Fibroblast of lung (primary cell): ENCODE data around the gene DENND6B. TPM values are rescaled to one million over a fixed set of nuclear protein-coding genes. Genes with fewer than 3 reads are reported as not detected.

Source experiments
- DNase-seq, 2 donors: peaks; one replicate each; pipeline versions ENCODE4 v3.0.0 to v3.0.0-alpha.2; 2010; ENCODE audit warnings: low read depth in 2 of 2
- H2AFZ ChIP-seq: 2 replicates; pipeline ENCODE4 v1.5.1; 2012; ENCODE audit warnings: low read length, control low read depth, inconsistent platforms
- H3K27ac ChIP-seq: 2 replicates; pipeline ENCODE4 v1.5.1; 2011; ENCODE audit warnings: low read length, control low read depth; ENCODE audit not compliant: insufficient read depth
- H3K27me3 ChIP-seq: 2 replicates; pipeline ENCODE4 v1.5.1; 2011; ENCODE audit warnings: mild to moderate bottlenecking, low read length; ENCODE audit not compliant: control insufficient read depth, insufficient read depth
- H3K36me3 ChIP-seq: 2 replicates; pipeline ENCODE4 v1.5.1; 2011; ENCODE audit warnings: low read length; ENCODE audit not compliant: control insufficient read depth, insufficient read depth
- H3K4me1 ChIP-seq: 2 replicates; pipeline ENCODE4 v1.5.1; 2011; ENCODE audit warnings: low read length; ENCODE audit not compliant: control insufficient read depth, insufficient read depth; ENCODE audit errors: extremely low read depth
- H3K4me2 ChIP-seq: 2 replicates; pipeline ENCODE4 v1.5.1; 2011; ENCODE audit warnings: low read length, control low read depth; ENCODE audit not compliant: insufficient read depth; ENCODE audit errors: extremely low read depth
- H3K4me3 ChIP-seq, 4 experiments: fragments of 200-600 bp in 1 of 4; sonication (generic) in 1 of 4; replicated peaks in 1 of 4; 2 replicates each; pipeline ENCODE4 v1.5.1; 2011 to 2016; ENCODE audit warnings: low read length in 4 of 4, low read depth in 3 of 4, mild to moderate bottlenecking in 3 of 4, control low read depth in 2 of 4, inconsistent platforms in 1 of 4, mixed read lengths in 1 of 4; ENCODE audit not compliant: insufficient read depth in 1 of 4; ENCODE audit errors: control extremely low read depth in 1 of 4
- H3K79me2 ChIP-seq: 2 replicates; pipeline ENCODE4 v1.5.1; 2012; ENCODE audit warnings: mild to moderate bottlenecking, low read length, inconsistent platforms; ENCODE audit not compliant: control insufficient read depth, insufficient read depth
- H3K9ac ChIP-seq: 2 replicates; pipeline ENCODE4 v1.5.1; 2011; ENCODE audit warnings: mild to moderate bottlenecking, low read length, control low read depth; ENCODE audit not compliant: insufficient read depth
- H3K9me3 ChIP-seq: 2 replicates; pipeline ENCODE4 v1.5.1; 2012; ENCODE audit warnings: low read depth, low read length; ENCODE audit not compliant: control insufficient read depth, insufficient read depth
- H4K20me1 ChIP-seq: 2 replicates; pipeline ENCODE4 v1.5.1; 2011; ENCODE audit warnings: low read length; ENCODE audit not compliant: control insufficient read depth, insufficient read depth; ENCODE audit errors: extremely low read depth
- CTCF ChIP-seq, 2 donors: IDR thresholded peaks in 1 of 2; conservative IDR thresholded peaks in 1 of 2; 1 replicate in 1 of 2; 2 replicates in 1 of 2; pipeline ENCODE4 v1.5.1; 2011 to 2012; ENCODE audit warnings: low read length in 2 of 2, control low read depth in 1 of 2, inconsistent platforms in 1 of 2, low read depth in 1 of 2, mild to moderate bottlenecking in 1 of 2
- EZH2 ChIP-seq: IDR thresholded peaks from 2 replicates; pipeline ENCODE4 v1.5.1; 2012; ENCODE audit warnings: low read length, control low read depth, mild to moderate bottlenecking; ENCODE audit errors: missing control alignments
- polyA plus RNA-seq, 2 donors: library from polyadenylated mRNA; depleted of rRNA in 1 of 2; stranded (reverse) in 1 of 2; unstranded in 1 of 2; fragments of >200 nt; gene quantifications; 2 replicates each; pipeline ENCODE4 v1.2.1, GENCODE V29; 2011 to 2012; ENCODE audit warnings: missing spikeins in 1 of 2
- total RNA-seq: library from RNA; depleted of rRNA; stranded (reverse); fragments of >200 nt; gene quantifications from 2 replicates; pipeline ENCODE4 v1.2.1, GENCODE V29; 2014

The DENND6B gene
- total and polyA plus RNA-seq, 2 donors (not counting 1 experiment from before 2014, with no cell fraction given): 1.9 to 2.0 TPM

DNA sequence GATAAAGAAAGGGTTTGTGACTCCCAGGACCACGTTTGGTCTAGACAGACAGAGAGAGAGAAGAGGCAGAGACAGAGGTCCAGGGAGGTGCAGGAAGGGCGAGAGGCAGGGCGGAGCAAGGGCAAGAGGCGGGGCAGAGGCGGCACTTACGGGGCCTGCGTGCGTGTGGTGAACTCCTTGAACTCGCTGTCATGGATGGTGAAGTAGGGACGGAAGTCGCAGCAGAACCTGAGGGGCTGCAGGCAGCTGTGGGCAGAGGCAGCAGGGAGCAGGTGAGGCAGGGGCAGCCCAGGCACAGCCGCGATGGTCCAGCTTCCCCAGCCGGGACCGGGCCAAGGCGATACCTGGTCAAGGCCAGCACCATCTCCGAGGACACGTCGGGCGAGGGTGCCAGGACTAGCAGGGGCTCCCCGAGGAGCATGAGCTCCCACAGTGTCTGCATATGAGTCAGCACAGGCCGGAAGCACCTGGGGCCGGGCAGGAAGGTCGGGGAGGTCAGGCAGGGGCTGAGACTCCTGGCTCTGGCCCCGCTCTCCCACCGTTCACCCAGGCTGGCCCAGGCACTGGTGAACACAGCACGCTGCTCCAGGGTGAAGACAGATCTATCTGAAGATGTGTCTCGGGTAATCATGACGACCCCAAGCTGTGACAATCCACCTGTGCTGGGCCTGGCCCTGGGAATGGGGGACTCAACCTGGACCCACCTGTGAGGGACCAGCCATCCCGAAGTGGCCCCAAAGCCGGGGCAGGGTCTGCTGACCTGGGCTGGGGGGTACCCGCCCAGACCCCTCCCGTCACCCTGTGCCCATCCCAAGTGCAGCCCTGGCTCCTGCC is 12.1 kb downstream of the DENND6B start:
- no peaks in the 10 kb centered on the region for H3K79me2 ChIP-seq
- no peak overlapping the region for H3K4me3 ChIP-seq
- H3K9me3 ChIP-seq: no peaks in the 10 kb centered on the region
- TF ChIP-seq EZH2 (no peak), CTCF (conservative IDR thresholded peaks at IDR 0.05 in 1 of 2, IDR thresholded peaks at IDR 0.05 in 1 of 2; ENCODE audit: low read depth in 1 of 2, low read length in 2 of 2) (no peak)
- no peaks in the 10 kb centered on the region for H3K4me1 ChIP-seq
- no peak overlapping the region for H3K9ac ChIP-seq
- H3K27ac ChIP-seq: no peak overlapping the region
- no peaks in the 10 kb centered on the region for H4K20me1 ChIP-seq
- no peak for DNase-seq
- H3K4me2 ChIP-seq: no peak overlapping the region
- no peaks in the 10 kb centered on the region for H3K36me3 ChIP-seq
- H2AFZ ChIP-seq: no peak overlapping the region
- no peaks in the 10 kb centered on the region for H3K27me3 ChIP-seq

GRCh38 chr22:50314081-50314454 is 12.7 kb downstream of the DENND6B start:
- TF ChIP-seq EZH2: no peak
- no peak for TF ChIP-seq CTCF (conservative IDR thresholded peaks at IDR 0.05 in 1 of 2, IDR thresholded peaks at IDR 0.05 in 1 of 2; ENCODE audit: low read depth in 1 of 2, low read length in 2 of 2)
- Histone ChIP-seq H3K36me3 (no peaks in the 10 kb centered on the region), H3K4me1 (peaks cover 4% of the 10 kb centered on the region), H3K4me2 (no peak overlapping the region), H3K9ac (no peak overlapping the region), H3K27ac (no peak overlapping the region), H3K27me3 (no peaks in the 10 kb centered on the region), H3K9me3 (no peaks in the 10 kb centered on the region), H3K4me3 (no peak overlapping the region), H3K79me2 (no peaks in the 10 kb centered on the region), H4K20me1 (no peaks in the 10 kb centered on the region), H2AFZ (no peak overlapping the region)
- no peak for DNase-seq

- Histone ChIP-seq H3K79me2 (no peaks in the 10 kb centered on the region), H4K20me1 (no peaks in the 10 kb centered on the region), H2AFZ (no peak overlapping the region), H3K4me3 (no peak overlapping the region), H3K36me3 (no peaks in the 10 kb centered on the region), H3K27ac (no peak overlapping the region), H3K9me3 (no peaks in the 10 kb centered on the region), H3K27me3 (no peaks in the 10 kb centered on the region), H3K4me2 (no peak overlapping the region), H3K9ac (no peak overlapping the region), H3K4me1 (peaks cover 8% of the 10 kb centered on the region)
- TF ChIP-seq CTCF (conservative IDR thresholded peaks at IDR 0.05 in 1 of 2, IDR thresholded peaks at IDR 0.05 in 1 of 2; ENCODE audit: low read depth in 1 of 2, low read length in 2 of 2) (no peak), EZH2 (no peak)
- no peak for DNase-seq
Observed at GRCh38 chr22:50313600-50313999, 13.2 kb downstream of the DENND6B start.
